Prostate gland (tissue), 2 donors: ENCODE results near the gene TNFAIP6. TPM values are rescaled to one million over a fixed set of nuclear protein-coding genes. Genes with fewer than 3 reads are reported as not detected.

Source experiments
- DNase-seq: peaks from one replicate; pipeline ENCODE4 v3.0.0-alpha.2; 2019; ENCODE audit warnings: low spot score
- H3K27ac ChIP-seq, 2 donors: fragments of 200-600 bp; sonication (generic); 2 replicates each; pipeline ENCODE4 v1.5.1; 2017 to 2019
- H3K27me3 ChIP-seq: fragments of 200-600 bp; sonication (generic); replicated peaks from 2 replicates; pipeline ENCODE4 v1.5.1; 2019; ENCODE audit not compliant: insufficient read depth
- H3K36me3 ChIP-seq, 2 donors: fragments of 200-600 bp; sonication (generic); 1 replicate in 1 of 2; 2 replicates in 1 of 2; pipeline versions ENCODE4 v1.5.1 to v1.8.1; 2017 to 2019
- H3K4me1 ChIP-seq: fragments of 200-600 bp; sonication (generic); replicated peaks from 2 replicates; pipeline ENCODE4 v1.5.1; 2019
- H3K4me3 ChIP-seq, 2 donors: fragments of 200-600 bp; sonication (generic); 2 replicates each; pipeline ENCODE4 v1.5.1; 2017 to 2019
- H3K9me3 ChIP-seq: fragments of 200-600 bp; sonication (generic); 2 replicates; pipeline ENCODE4 v1.5.1; 2017
- CTCF ChIP-seq, 4 experiments: fragments of 200-600 bp in 2 of 4; fragments of 450-650 bp in 2 of 4; sonication (generic) in 2 of 4; IDR thresholded peaks; 1 replicate in 3 of 4; 2 replicates in 1 of 4; pipeline ENCODE4 v1.5.1; 2016 to 2019; ENCODE audit warnings: antibody characterized with exemption in 4 of 4, mild to moderate bottlenecking in 2 of 4, moderate library complexity in 2 of 4
- POLR2A ChIP-seq: fragments of 450-650 bp; IDR thresholded peaks from one replicate; pipeline ENCODE4 v1.6.1; 2016; ENCODE audit warnings: antibody characterized with exemption, mild to moderate bottlenecking
- POLR2AphosphoS5 ChIP-seq: sonication (generic); formaldehyde crosslinking; IDR thresholded peaks from one replicate; pipeline ENCODE4 v1.6.1; 2017; ENCODE audit warnings: antibody characterized with exemption
- WGBS: methylation state at CpG from one replicate; pipeline ENCODE4 v1.1.5; 2018; 5-methylcytosine and 5-hydroxymethylcytosine counted together
- intact Hi-C: fragments of 100-400 bp; cut with DNase I; formaldehyde crosslinking; loops from one replicate; pipeline ENCODE4 v1.14.2; 2022
- total RNA-seq, 2 donors: library from RNA; depleted of rRNA; stranded (reverse); fragments of >200 nt; gene quantifications; one replicate each; pipeline ENCODE4 v1.1.0, GENCODE V29; 2016

Gene TNFAIP6
- total RNA-seq, 2 donors from 2014 or later, result 0.51 TPM; not detected in 1

DNA sequence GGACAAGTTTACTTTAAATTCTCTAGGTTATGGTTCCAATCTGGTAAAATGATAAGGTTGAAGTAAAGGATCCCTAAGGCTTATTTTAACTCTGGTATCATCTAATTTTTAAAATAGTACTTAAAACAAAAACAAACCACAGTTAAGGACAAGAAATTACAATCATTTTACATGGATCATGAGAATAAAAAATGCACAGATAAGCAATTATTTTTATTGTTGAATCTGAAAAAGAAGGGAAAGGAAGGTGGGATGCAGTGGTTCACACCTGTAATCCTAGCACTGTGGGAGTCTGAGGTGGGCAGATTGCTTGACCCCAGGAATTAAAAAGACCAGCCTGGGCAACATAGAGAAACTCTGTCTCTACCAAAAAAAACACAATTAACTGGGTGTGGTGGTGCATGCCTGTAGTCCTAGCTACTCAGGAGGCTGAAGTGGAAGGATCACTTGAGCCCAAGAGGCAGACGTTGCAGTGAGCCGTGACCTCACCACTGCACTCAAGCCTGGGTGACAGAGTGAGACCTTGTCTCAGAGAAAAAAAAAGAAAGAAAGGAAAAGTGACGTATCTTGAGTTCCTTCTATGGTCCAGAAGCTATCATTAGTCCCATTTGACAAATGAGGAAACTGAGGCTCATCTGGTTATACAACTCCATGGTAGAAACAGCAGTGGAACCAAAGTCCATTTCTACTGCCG is 2.5 kb downstream of the TNFAIP6 start:
- DNase-seq, result no peak
- Histone ChIP-seq H3K27me3 (no peaks in the 10 kb centered on the region), H3K4me3 (no peak overlapping the region), H3K27ac (no peak overlapping the region), H3K9me3 (no peaks in the 10 kb centered on the region), H3K36me3 (no peaks in the 10 kb centered on the region), H3K4me1 (no peaks in the 10 kb centered on the region)
- whole genome bisulfite sequencing, result 87% methylated on average over 4 of the region's 4 CpGs
- TF ChIP-seq POLR2AphosphoS5 (no peak), POLR2A (no peak), CTCF (IDR thresholded peaks at IDR 0.05) (no peak)
- intact Hi-C loops, result no loop called here

- H3K4me3 ChIP-seq, result no peak overlapping the region
- TF ChIP-seq POLR2AphosphoS5 (no peak), POLR2A (no peak)
These were observed 4.4 kb downstream of the TNFAIP6 start for GRCh38 chr2:151361674-151362370.

GRCh38 chr2:151363709-151364108 is 6.3 kb downstream of the TNFAIP6 start:
- DNase-seq, result no peak
- no peak overlapping the region for H3K4me3 ChIP-seq
- H3K36me3 ChIP-seq, result no peaks in the 10 kb centered on the region
- no peaks in the 10 kb centered on the region for H3K4me1 ChIP-seq
- no peak overlapping the region for H3K27ac ChIP-seq
- no peaks in the 10 kb centered on the region for H3K9me3 ChIP-seq
- WGBS, result 58% methylated on average over 8 of the region's 8 CpGs
- TF ChIP-seq POLR2A (no peak), CTCF (IDR thresholded peaks at IDR 0.05) (no peak), POLR2AphosphoS5 (no peak)
- H3K27me3 ChIP-seq, result no peaks in the 10 kb centered on the region
- intact Hi-C loops, result no loop called here

More at GRCh38 chr2:151361674-151362370, 4.4 kb downstream of the TNFAIP6 start:
- no peak overlapping the region for H3K27ac ChIP-seq
- H3K4me1 ChIP-seq, result no peaks in the 10 kb centered on the region
- 89% methylated on average over 3 of the region's 3 CpGs for WGBS
- no peaks in the 10 kb centered on the region for H3K36me3 ChIP-seq
- no peaks in the 10 kb centered on the region for H3K9me3 ChIP-seq
- H3K27me3 ChIP-seq, result no peaks in the 10 kb centered on the region
- no peak for DNase-seq
- intact Hi-C loops, result no loop called here

GRCh38 chr2:151367571-151367970 is 10.2 kb downstream of the TNFAIP6 start:
- 90% methylated on average over 2 of the region's 2 CpGs for WGBS
- no peak for DNase-seq
- Histone ChIP-seq H3K27me3 (no peaks in the 10 kb centered on the region), H3K27ac (no peak overlapping the region), H3K4me3 (no peak overlapping the region), H3K4me1 (no peaks in the 10 kb centered on the region), H3K9me3 (no peaks in the 10 kb centered on the region), H3K36me3 (no peaks in the 10 kb centered on the region)
- intact Hi-C loops, result no loop called here
- no peak for TF ChIP-seq POLR2AphosphoS5
- no peak for TF ChIP-seq CTCF (IDR thresholded peaks at IDR 0.05)

GRCh38 chr2:151374436-151374835 is 17.0 kb downstream of the TNFAIP6 start:
- Histone ChIP-seq H3K27ac (no peak overlapping the region), H3K27me3 (no peaks in the 10 kb centered on the region), H3K4me3 (no peak overlapping the region), H3K36me3 (no peaks in the 10 kb centered on the region), H3K4me1 (no peaks in the 10 kb centered on the region), H3K9me3 (no peaks in the 10 kb centered on the region)
- DNase-seq, result no peak
- WGBS, result 25% methylated on average over 3 of the region's 3 CpGs
- TF ChIP-seq CTCF (IDR thresholded peaks at IDR 0.05) (no peak), POLR2AphosphoS5 (no peak), POLR2A (no peak)
- intact Hi-C loops, result no loop called here
